SK-N-SH (cell line): ENCODE results near the gene CLEC11A. TPM values are rescaled to one million over a fixed set of nuclear protein-coding genes. Genes with fewer than 3 reads are reported as not detected.
"Not testable (repeated sequence)": the region's sequence is repeated elsewhere in the genome, so short reads cannot be mapped to it uniquely, and the experiment has no call there.

Source experiments
- CTCF ChIA-PET: fragments of 300-600, 350-600 bp; formaldehyde crosslinking; extraction: SDS; loops from one replicate; lab custom pipeline; 2021; lab: Yijun Ruan, JAX
- POLR2A ChIA-PET: fragments of 350-600 bp; sonication (Branson Sonifier 250); formaldehyde crosslinking; extraction: SDS; loops from one replicate; lab custom pipeline; 2020; ENCODE audit warnings: antibody characterized with exemption, inconsistent platforms; lab: Yijun Ruan, JAX
- DNase-seq: peaks from one replicate; pipeline ENCODE4 v3.0.0; 2012
- H2AFZ ChIP-seq: fragments of 200-600 bp; sonication (generic); 2 replicates; pipeline ENCODE4 v1.8.1; 2016; ENCODE audit warnings: antibody characterized with exemption, mild to moderate bottlenecking, low read depth
- H3F3A ChIP-seq: fragments of 200-600 bp; sonication (generic); replicated peaks from 2 replicates; pipeline ENCODE3; 2016; ENCODE audit warnings: antibody characterized with exemption, mild to moderate bottlenecking; ENCODE audit not compliant: insufficient read depth
- H3K27ac ChIP-seq, 2 experiments: fragments of 200-500 bp in 1 of 2; fragments of 200-600 bp in 1 of 2; sonication (Bioruptor generic) in 1 of 2; sonication (generic), shearing (Covaris generic) in 1 of 2; 2 replicates each; pipeline versions ENCODE4 v1.5.1 to v1.6.1; 2014 to 2016; ENCODE audit warnings: low read depth in 2 of 2, inconsistent platforms in 1 of 2, low read length in 1 of 2, mild to moderate bottlenecking in 1 of 2, mixed read lengths in 1 of 2
- H3K27me3 ChIP-seq: fragments of 200-600 bp; sonication (generic), shearing (Covaris generic); 2 replicates; pipeline ENCODE4 v1.6.1; 2016; ENCODE audit warnings: mixed run types; ENCODE audit not compliant: insufficient read depth
- H3K36me3 ChIP-seq, 2 experiments: fragments of 200-500 bp in 1 of 2; fragments of 200-600 bp in 1 of 2; sonication (Bioruptor generic) in 1 of 2; sonication (generic) in 1 of 2; replicated peaks in 1 of 2; 2 replicates each; pipeline versions ENCODE3 to v1.5.1; 2014 to 2016; ENCODE audit warnings: low read length in 1 of 2, mild to moderate bottlenecking in 1 of 2; ENCODE audit not compliant: insufficient read depth in 2 of 2, control insufficient read depth in 1 of 2
- H3K4me1 ChIP-seq, 2 experiments: fragments of 200-500 bp in 1 of 2; fragments of 200-600 bp in 1 of 2; sonication (Bioruptor generic) in 1 of 2; sonication (generic), shearing (Covaris generic) in 1 of 2; 2 replicates each; pipeline versions ENCODE4 v1.5.1 to v1.6.1; 2014 to 2016; ENCODE audit warnings: low read depth in 1 of 2, low read length in 1 of 2, mixed run types in 1 of 2; ENCODE audit not compliant: insufficient read depth in 2 of 2, control insufficient read depth in 1 of 2
- H3K4me2 ChIP-seq: fragments of 200-600 bp; sonication (generic), shearing (Covaris generic); 2 replicates; pipeline ENCODE4 v1.6.1; 2017; ENCODE audit warnings: mixed run types
- H3K4me3 ChIP-seq, 2 experiments: fragments of 200-500 bp in 1 of 2; fragments of 200-600 bp in 1 of 2; sonication (Bioruptor generic) in 1 of 2; sonication (generic), shearing (Covaris generic) in 1 of 2; 2 replicates each; pipeline versions ENCODE4 v1.5.1 to v1.8.1; 2014 to 2016; ENCODE audit warnings: low read depth in 2 of 2, inconsistent platforms in 1 of 2, low read length in 1 of 2, mild to moderate bottlenecking in 1 of 2, mixed read lengths in 1 of 2, moderate library complexity in 1 of 2
- H3K79me2 ChIP-seq: fragments of 200-600 bp; sonication (generic); 2 replicates; pipeline ENCODE4 v1.8.1; 2017; ENCODE audit warnings: mild to moderate bottlenecking; ENCODE audit not compliant: insufficient read depth
- H3K9ac ChIP-seq: fragments of 200-600 bp; sonication (generic); 2 replicates; pipeline ENCODE4 v1.6.1; 2017; ENCODE audit warnings: mixed run types
- H3K9me2 ChIP-seq: fragments of 200-600 bp; sonication (generic); 2 replicates; pipeline ENCODE4 v1.6.1; 2017; ENCODE audit warnings: mixed run types
- H3K9me3 ChIP-seq: fragments of 200-600 bp; sonication (generic); 2 replicates; pipeline ENCODE4 v1.6.1; 2017; ENCODE audit warnings: mixed run types, mild to moderate bottlenecking, moderate library complexity
- H4K20me1 ChIP-seq: fragments of 200-600 bp; sonication (generic); 2 replicates; pipeline ENCODE4 v1.6.1; 2017; ENCODE audit warnings: mild to moderate bottlenecking, mixed run types; ENCODE audit not compliant: insufficient read depth
- ELF1 ChIP-seq: IDR thresholded peaks from 2 replicates; pipeline ENCODE4 v1.4.0; 2012
- EP300 ChIP-seq, 2 experiments: IDR thresholded peaks; 2 replicates each; pipeline versions ENCODE4 v1.4.0 to v1.6.1; 2012; ENCODE audit warnings: borderline replicate concordance in 1 of 2, low read depth in 1 of 2, low read length in 1 of 2
- EZH2phosphoT487 ChIP-seq: fragments of 200-600 bp; sonication (generic); IDR thresholded peaks from 2 replicates; pipeline ENCODE4 v1.6.1; 2017; ENCODE audit warnings: low read depth, mixed run types, mild to moderate bottlenecking, antibody characterized with exemption, moderate library complexity, borderline replicate concordance
- FOXJ3 ChIP-seq: sonication (generic); formaldehyde crosslinking; IDR thresholded peaks from 2 replicates; pipeline ENCODE4 v1.5.1; 2020; ENCODE audit warnings: mild to moderate bottlenecking, missing genetic modification reagents
- FOXM1 ChIP-seq: IDR thresholded peaks from 2 replicates; pipeline ENCODE4 v1.4.0; 2012; ENCODE audit warnings: low read depth, mild to moderate bottlenecking
- GABPA ChIP-seq: IDR thresholded peaks from 2 replicates; pipeline ENCODE4 v1.4.0; 2012; ENCODE audit warnings: low read depth, mild to moderate bottlenecking
- GATA2 ChIP-seq: sonication (generic); formaldehyde crosslinking; IDR thresholded peaks from 2 replicates; pipeline ENCODE4 v1.5.0; 2020; ENCODE audit warnings: mild to moderate bottlenecking, missing genetic modification reagents
- JUND ChIP-seq: IDR thresholded peaks from 2 replicates; pipeline ENCODE4 v1.4.0; 2012
- MEF2A ChIP-seq: IDR thresholded peaks from 2 replicates; pipeline ENCODE4 v1.4.0; 2012; ENCODE audit warnings: low read depth, borderline replicate concordance
- MXI1 ChIP-seq: IDR thresholded peaks from 2 replicates; pipeline ENCODE4 v1.6.1; 2012; ENCODE audit warnings: mild to moderate bottlenecking, low read depth, low read length, improper control_type of control experiment
- NFIC ChIP-seq: IDR thresholded peaks from 2 replicates; pipeline ENCODE4 v1.4.0; 2012; ENCODE audit warnings: borderline replicate concordance
- RCOR1 ChIP-seq: fragments of 150-350 bp; IDR thresholded peaks from 2 replicates; pipeline ENCODE4 v1.6.1; 2017; ENCODE audit warnings: antibody characterized with exemption, low read length
- SMC3 ChIP-seq: IDR thresholded peaks from 2 replicates; pipeline ENCODE4 v1.6.1; 2012; ENCODE audit warnings: low read depth, low read length, improper control_type of control experiment
- TEAD4 ChIP-seq: IDR thresholded peaks from 2 replicates; pipeline ENCODE4 v1.4.0; 2012; ENCODE audit warnings: mild to moderate bottlenecking, borderline replicate concordance; ENCODE audit not compliant: insufficient read depth
- WGBS: methylation state at CpG from one replicate; pipeline ENCODE4 v1.1.6; 2017; ENCODE audit warnings: low lambda C conversion rate; 5-methylcytosine and 5-hydroxymethylcytosine counted together
- polyA plus RNA-seq, 3 experiments: library from polyadenylated mRNA; depleted of rRNA; stranded (reverse); fragments of >200 nt; gene quantifications; 2 replicates each; pipeline ENCODE4 v1.2.3, GENCODE V29; 2012
- TF ChIP-seq, protein P1 (sequence below): IDR thresholded peaks from 2 replicates; pipeline ENCODE4; 2012
- TF ChIP-seq, protein P2 (sequence below): IDR thresholded peaks from 2 replicates; pipeline ENCODE4 v1.4.0; 2012; ENCODE audit warnings: low read depth, borderline replicate concordance
- TF ChIP-seq, protein P3 (sequence below): fragments of 150-350 bp; IDR thresholded peaks from 2 replicates; pipeline ENCODE4 v1.6.1; 2017; ENCODE audit warnings: antibody characterized with exemption, low read length, low read depth, borderline replicate concordance

CLEC11A gene
- polyA plus RNA-seq, 1 of the 3 experiments (the other 2 are of a cell fraction) = 4.4 TPM

DNA sequence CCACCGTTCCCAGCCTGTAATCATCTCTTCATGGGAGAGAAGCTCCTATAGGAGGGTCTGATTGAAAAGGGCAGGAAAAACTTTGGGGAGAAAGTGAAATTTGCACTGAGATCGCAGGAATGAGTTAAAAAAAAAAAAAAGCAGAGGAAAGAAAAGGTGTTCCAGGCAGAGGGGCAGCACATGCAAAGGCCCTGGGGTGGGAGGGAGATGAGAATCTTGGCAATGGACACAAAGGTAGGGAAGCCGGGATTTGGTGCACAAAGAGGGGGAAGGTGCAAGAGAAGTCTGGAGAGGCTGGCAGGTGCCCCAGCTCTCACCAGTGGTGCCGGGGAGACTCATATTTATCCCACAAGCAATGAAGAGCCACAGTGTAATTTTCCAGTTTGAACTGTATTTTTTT, 30.7 kb downstream of the CLEC11A start:
- no peaks in the 10 kb centered on the region for H3F3A ChIP-seq
- WGBS = 26% methylated on average over 4 of the region's 4 CpGs
- H3K4me3 ChIP-seq = no peak overlapping the region
- no peak overlapping the region for H3K4me2 ChIP-seq
- ChIA-PET POLR2A (no interaction called here), CTCF (no interaction called here)
- no peaks in the 10 kb centered on the region for H3K79me2 ChIP-seq
- H3K9me3 ChIP-seq = no peaks in the 10 kb centered on the region
- H4K20me1 ChIP-seq = no peaks in the 10 kb centered on the region
- H3K4me1 ChIP-seq = no peaks in the 10 kb centered on the region
- TF ChIP-seq, protein P1, sequence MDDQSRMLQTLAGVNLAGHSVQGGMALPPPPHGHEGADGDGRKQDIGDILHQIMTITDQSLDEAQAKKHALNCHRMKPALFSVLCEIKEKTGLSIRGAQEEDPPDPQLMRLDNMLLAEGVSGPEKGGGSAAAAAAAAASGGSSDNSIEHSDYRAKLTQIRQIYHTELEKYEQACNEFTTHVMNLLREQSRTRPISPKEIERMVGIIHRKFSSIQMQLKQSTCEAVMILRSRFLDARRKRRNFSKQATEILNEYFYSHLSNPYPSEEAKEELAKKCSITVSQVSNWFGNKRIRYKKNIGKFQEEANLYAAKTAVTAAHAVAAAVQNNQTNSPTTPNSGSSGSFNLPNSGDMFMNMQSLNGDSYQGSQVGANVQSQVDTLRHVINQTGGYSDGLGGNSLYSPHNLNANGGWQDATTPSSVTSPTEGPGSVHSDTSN = no peak
- TF ChIP-seq MXI1 = no peak
- TF ChIP-seq GATA2 = no peak
- no peak for TF ChIP-seq MEF2A
- no peak for TF ChIP-seq SMC3
- no peak for TF ChIP-seq FOXM1
- no peak for TF ChIP-seq FOXJ3 (CRISPR knock-in tag)
- TF ChIP-seq, protein P2, sequence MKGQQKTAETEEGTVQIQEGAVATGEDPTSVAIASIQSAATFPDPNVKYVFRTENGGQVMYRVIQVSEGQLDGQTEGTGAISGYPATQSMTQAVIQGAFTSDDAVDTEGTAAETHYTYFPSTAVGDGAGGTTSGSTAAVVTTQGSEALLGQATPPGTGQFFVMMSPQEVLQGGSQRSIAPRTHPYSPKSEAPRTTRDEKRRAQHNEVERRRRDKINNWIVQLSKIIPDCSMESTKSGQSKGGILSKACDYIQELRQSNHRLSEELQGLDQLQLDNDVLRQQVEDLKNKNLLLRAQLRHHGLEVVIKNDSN = no peak
- no peak for TF ChIP-seq RCOR1
- no peak for TF ChIP-seq ELF1
- no peak for TF ChIP-seq JUND
- TF ChIP-seq NFIC = no peak
- no peak for TF ChIP-seq GABPA
- no peak for TF ChIP-seq TEAD4
- TF ChIP-seq, protein P3, sequence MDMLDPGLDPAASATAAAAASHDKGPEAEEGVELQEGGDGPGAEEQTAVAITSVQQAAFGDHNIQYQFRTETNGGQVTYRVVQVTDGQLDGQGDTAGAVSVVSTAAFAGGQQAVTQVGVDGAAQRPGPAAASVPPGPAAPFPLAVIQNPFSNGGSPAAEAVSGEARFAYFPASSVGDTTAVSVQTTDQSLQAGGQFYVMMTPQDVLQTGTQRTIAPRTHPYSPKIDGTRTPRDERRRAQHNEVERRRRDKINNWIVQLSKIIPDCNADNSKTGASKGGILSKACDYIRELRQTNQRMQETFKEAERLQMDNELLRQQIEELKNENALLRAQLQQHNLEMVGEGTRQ = no peak
- TF ChIP-seq EZH2phosphoT487 = no peak
- TF ChIP-seq EP300 (IDR thresholded peaks at IDR 0.05; ENCODE audit: borderline replicate concordance in 1 of 2, low read depth in 1 of 2, low read length in 1 of 2) = no peak
- no peak overlapping the region for H2AFZ ChIP-seq
- no peaks in the 10 kb centered on the region; the same call in 1 of the 2 replicates for H3K27me3 ChIP-seq
- no peak for DNase-seq
- no peaks in the 10 kb centered on the region for H3K9me2 ChIP-seq
- no peak overlapping the region for H3K27ac ChIP-seq
- no peaks in the 10 kb centered on the region for H3K36me3 ChIP-seq
- no peak overlapping the region for H3K9ac ChIP-seq

DNA sequence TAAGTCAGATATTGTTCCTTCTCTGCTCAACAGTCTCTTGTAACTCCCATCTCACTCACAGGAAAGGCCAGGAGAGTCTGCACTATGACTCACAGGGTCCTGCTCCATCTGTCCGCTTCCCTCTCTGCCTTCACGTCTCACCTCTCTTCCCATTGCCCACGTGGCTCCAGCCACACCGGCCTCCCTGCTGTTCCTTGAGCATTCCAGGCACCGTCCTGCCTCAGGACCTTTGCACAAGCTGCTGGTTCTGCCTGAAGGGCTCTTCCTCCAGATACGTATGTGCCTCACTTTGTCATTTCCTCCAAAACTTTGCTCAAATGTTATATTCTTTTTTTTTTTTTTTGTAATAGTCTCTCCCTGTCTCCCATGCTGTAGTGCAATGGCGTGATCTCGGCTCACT, 33.1 kb downstream of the CLEC11A start:
- H3F3A ChIP-seq, CTCF ChIA-PET, H4K20me1 ChIP-seq, H3K9ac ChIP-seq, H3K4me1 ChIP-seq, H3K4me3 ChIP-seq, H2AFZ ChIP-seq, DNase-seq, H3K9me3 ChIP-seq, H3K27ac ChIP-seq, H3K36me3 ChIP-seq, H3K9me2 ChIP-seq, H3K79me2 ChIP-seq, POLR2A ChIA-PET, H3K4me2 ChIP-seq, H3K27me3 ChIP-seq: not testable (repeated sequence)
- WGBS = 26% methylated on average over 8 of the region's 8 CpGs

DNA sequence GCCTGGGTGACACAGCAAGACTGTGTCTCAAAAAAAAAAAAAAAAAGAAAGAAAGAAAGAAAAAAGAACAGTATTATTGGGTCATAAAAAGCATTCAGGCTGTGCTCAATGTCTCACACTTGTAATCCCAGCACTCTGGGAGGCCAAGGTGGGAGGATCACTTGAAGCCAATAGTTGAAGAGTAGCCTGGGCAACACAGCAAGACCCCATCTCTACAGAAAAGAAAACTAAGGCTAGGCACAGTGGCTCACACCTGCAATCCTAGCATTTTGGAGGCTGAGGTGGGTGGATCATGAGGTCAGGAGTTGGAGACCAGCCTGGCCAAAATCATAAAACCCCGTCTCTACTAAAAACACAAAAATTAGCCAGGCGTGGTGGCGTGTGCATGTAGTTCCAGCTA, 34.5 kb downstream of the CLEC11A start:
- H3K9me3 ChIP-seq, H3F3A ChIP-seq, POLR2A ChIA-PET, H3K27ac ChIP-seq, H3K27me3 ChIP-seq, H3K9me2 ChIP-seq, H4K20me1 ChIP-seq, H3K79me2 ChIP-seq, H3K4me2 ChIP-seq, H3K36me3 ChIP-seq, H3K4me1 ChIP-seq, CTCF ChIA-PET, H3K9ac ChIP-seq, H3K4me3 ChIP-seq, H2AFZ ChIP-seq, DNase-seq: not testable (repeated sequence)
- WGBS = 100% methylated on average over 3 of the region's 3 CpGs

DNA sequence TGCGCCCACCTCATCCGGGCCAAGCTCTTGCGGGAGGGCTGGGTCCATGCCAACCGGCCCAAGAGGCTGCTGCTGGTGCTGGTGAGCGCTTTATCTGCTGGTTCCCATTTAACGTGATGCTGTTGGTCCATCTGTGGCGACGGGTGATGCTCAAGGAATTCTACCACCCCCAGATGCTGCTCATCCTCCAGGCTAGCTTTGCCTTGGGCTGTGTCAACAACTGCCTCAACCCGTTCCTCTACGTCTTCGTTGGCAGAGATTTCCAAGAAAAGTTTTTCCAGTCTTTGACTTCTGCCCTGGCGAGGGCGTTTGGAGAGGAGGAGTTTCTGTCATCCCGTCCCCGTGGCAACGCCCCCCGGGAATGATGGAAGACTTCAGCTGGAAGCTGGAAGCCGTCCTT, 35.9 kb downstream of the CLEC11A start:
- H4K20me1 ChIP-seq, DNase-seq, H3K9ac ChIP-seq, H3K4me3 ChIP-seq, H3K4me2 ChIP-seq, H3K79me2 ChIP-seq, H3K9me3 ChIP-seq, H3F3A ChIP-seq, H3K27me3 ChIP-seq, H3K27ac ChIP-seq, POLR2A ChIA-PET, H3K9me2 ChIP-seq, CTCF ChIA-PET, H3K36me3 ChIP-seq, H2AFZ ChIP-seq, H3K4me1 ChIP-seq: not testable (repeated sequence)
- 86% methylated on average over 5 of the region's 18 CpGs for WGBS
